Natural killer cell (primary cell): ENCODE measurements around the gene VPS45. TPM values are rescaled to one million over a fixed set of nuclear protein-coding genes. Genes with fewer than 3 reads are reported as not detected.

Source experiments
- ATAC-seq, 3 donors: fragments of 150-1000 bp in 2 of 3; fragments of 200-7000 bp in 1 of 3; cut with Tn5 transposase; 1 replicate in 1 of 3; 2 replicates in 2 of 3; pipeline ENCODE4 v1.10.0; 2021; ENCODE audit warnings: mild to moderate bottlenecking in 2 of 3, moderate library complexity in 2 of 3
- DNase-seq, 2 donors: peaks; one replicate each; pipeline versions ENCODE4 v3.0.0 to v3.0.0-alpha.2; 2013 to 2021; ENCODE audit warnings: mixed read lengths in 1 of 2
- H3K27ac ChIP-seq: one replicate; pipeline ENCODE4 v1.5.1; 2013; ENCODE audit warnings: mild to moderate bottlenecking, low read length
- H3K27me3 ChIP-seq: one replicate; pipeline ENCODE4 v1.6.1; 2013; ENCODE audit warnings: low read length; ENCODE audit not compliant: control insufficient read depth, insufficient read depth
- H3K36me3 ChIP-seq: one replicate; pipeline ENCODE4 v1.6.1; 2013; ENCODE audit warnings: low read length; ENCODE audit not compliant: control insufficient read depth, insufficient read depth
- H3K4me1 ChIP-seq: one replicate; pipeline ENCODE4 v1.6.1; 2013; ENCODE audit warnings: low read length; ENCODE audit not compliant: control insufficient read depth, insufficient read depth
- H3K4me3 ChIP-seq: one replicate; pipeline ENCODE4 v1.5.1; 2013; ENCODE audit warnings: low read length
- H3K9me3 ChIP-seq: one replicate; pipeline ENCODE4 v1.6.1; 2013; ENCODE audit warnings: low read length; ENCODE audit not compliant: control insufficient read depth, insufficient read depth
- H3K27ac Mint-ChIP-seq, 2 donors: one replicate each; pipeline ENCODE4 v1.8.0; 2022; ENCODE audit warnings: mild to moderate bottlenecking in 2 of 2, mixed read lengths in 2 of 2, moderate library complexity in 1 of 2
- H3K27me3 Mint-ChIP-seq, 2 donors: one replicate each; pipeline ENCODE4 v1.8.0; 2022; ENCODE audit warnings: low read depth in 2 of 2, mixed read lengths in 2 of 2
- H3K36me3 Mint-ChIP-seq: one replicate; pipeline ENCODE4 v1.8.0; 2022; ENCODE audit warnings: mixed read lengths
- H3K4me1 Mint-ChIP-seq, 2 donors: one replicate each; pipeline ENCODE4 v1.8.0; 2022; ENCODE audit warnings: mixed read lengths in 2 of 2
- H3K4me3 Mint-ChIP-seq: one replicate; pipeline ENCODE4 v1.8.0; 2022; ENCODE audit warnings: mild to moderate bottlenecking, moderate library complexity, mixed read lengths
- H3K9me3 Mint-ChIP-seq, 2 donors: one replicate each; pipeline ENCODE4 v1.8.0; 2022; ENCODE audit warnings: mixed read lengths in 2 of 2
- CTCF ChIP-seq: fragments of 200-600 bp; IDR thresholded peaks from one replicate; pipeline ENCODE4 v1.8.0; 2022; ENCODE audit warnings: antibody characterized with exemption
- WGBS: methylation state at CpG from one replicate; pipeline ENCODE4 v1.1.7; 2013; ENCODE audit warnings: missing lambda C conversion rate; ENCODE audit not compliant: insufficient coverage; 5-methylcytosine and 5-hydroxymethylcytosine counted together
- intact Hi-C: fragments of 100-400 bp; cut with micrococcal nuclease; formaldehyde crosslinking; loops from one replicate; pipeline ENCODE4 v1.14.2; 2022
- total RNA-seq, 4 donors: library from RNA; stranded (reverse); fragments of 120-200 nt in 1 of 4; gene quantifications; one replicate each; pipeline versions ENCODE4 v1.2.3 to v1.2.4, GENCODE V29; 2013 to 2022

The VPS45 gene
- total RNA-seq, 3 donors from 2014 or later (not counting 1 experiment from before 2014, with no cell fraction given) = 28.8 to 41.1 (median 33.0) TPM

DNA sequence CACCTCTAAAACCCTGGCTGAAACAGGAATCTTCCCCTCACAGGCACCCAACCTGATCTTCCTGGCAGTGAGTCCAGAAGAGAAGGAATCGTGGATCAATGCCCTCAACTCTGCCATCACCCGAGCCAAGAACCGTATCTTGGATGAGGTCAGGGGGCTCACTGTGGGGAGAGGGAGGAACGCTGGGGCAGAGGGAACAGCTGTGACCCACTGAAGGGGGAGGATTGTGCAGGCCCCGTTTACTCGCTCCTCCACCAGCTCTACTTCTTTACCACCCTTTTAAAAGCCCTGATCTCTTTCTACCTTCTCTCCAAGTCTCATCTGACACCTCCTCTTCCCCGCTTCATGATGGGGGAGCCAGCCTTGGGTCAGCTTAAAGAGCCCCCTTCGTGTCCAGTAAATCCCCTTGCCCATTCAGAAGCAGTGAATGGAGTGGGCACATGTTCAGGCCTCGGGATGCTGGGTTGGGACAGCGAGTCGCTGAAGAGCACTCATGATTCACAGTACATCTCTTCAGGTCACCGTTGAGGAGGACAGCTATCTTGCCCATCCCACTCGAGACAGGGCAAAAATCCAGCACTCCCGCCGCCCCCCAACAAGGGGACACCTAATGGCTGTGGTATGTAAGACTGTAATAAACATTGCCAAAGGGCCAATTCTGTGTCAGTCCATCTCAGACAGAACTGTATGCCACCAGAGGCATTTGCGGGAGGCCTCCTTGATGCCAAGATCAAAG lies 89.5 kb downstream of the VPS45 start:
- Histone ChIP-seq H3K36me3 (peaks cover 58% of the 10 kb centered on the region), H3K27ac (no peak overlapping the region), H3K9me3 (no peaks in the 10 kb centered on the region), H3K27me3 (no peaks in the 10 kb centered on the region), H3K4me1 (peaks cover 42% of the 10 kb centered on the region), H3K4me3 (no peak overlapping the region)
- peaks cover 9% of the 10 kb centered on the region for H3K36me3 Mint-ChIP-seq
- DNase-seq (no peak), ATAC-seq (no peak)
- peak overlapping the region in 1 of 2 donors; percentile 26 for H3K27ac Mint-ChIP-seq
- intact Hi-C loops = no loop called here
- no peaks in the 10 kb centered on the region for H3K27me3 Mint-ChIP-seq
- peaks cover 7 to 34% of the 10 kb centered on the region in 2 donors for H3K4me1 Mint-ChIP-seq
- WGBS = 93% methylated on average over 16 of the region's 16 CpGs
- H3K4me3 Mint-ChIP-seq = no peak overlapping the region
- no peak for TF ChIP-seq CTCF
- no peaks in the 10 kb centered on the region for H3K9me3 Mint-ChIP-seq

DNA sequence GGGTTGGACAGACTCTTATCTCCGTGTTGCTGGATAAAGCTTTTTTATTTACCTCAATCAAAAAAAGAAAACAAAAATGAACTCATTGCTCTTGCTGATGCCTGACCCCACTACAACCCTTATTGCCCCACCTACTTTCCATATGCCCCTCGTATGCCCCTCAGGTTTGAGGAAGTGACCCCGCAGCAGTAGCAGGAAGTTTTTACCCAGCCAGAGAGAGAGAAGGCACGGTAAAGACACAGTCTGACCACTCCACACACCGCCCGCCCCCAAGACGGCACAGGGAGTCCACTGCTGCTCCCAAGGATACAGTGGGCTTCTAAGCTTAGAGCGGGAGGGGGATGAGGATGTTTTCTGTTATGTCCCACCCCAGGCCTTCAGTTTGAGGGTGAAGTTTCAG lies 92.0 kb downstream of the VPS45 start:
- intact Hi-C loops = no loop called here
- no peak for ATAC-seq
- peak overlapping the region; percentile 83 for H3K27ac ChIP-seq
- Mint-ChIP-seq H3K9me3 (no peaks in the 10 kb centered on the region), H3K4me3 (no peak overlapping the region), H3K27me3 (no peaks in the 10 kb centered on the region), H3K36me3 (peaks cover 9% of the 10 kb centered on the region), H3K27ac (no peak overlapping the region), H3K4me1 (peaks cover 13 to 34% of the 10 kb centered on the region in 2 donors)
- 48% methylated on average over 8 of the region's 8 CpGs for whole genome bisulfite sequencing
- peaks cover 47% of the 10 kb centered on the region for H3K36me3 ChIP-seq
- H3K4me3 ChIP-seq = peak overlapping the region; percentile 1
- peaks cover 48% of the 10 kb centered on the region for H3K4me1 ChIP-seq
- no peak for TF ChIP-seq CTCF
- DNase-seq = no peak
- H3K9me3 ChIP-seq = no peaks in the 10 kb centered on the region
- H3K27me3 ChIP-seq = no peaks in the 10 kb centered on the region

DNA sequence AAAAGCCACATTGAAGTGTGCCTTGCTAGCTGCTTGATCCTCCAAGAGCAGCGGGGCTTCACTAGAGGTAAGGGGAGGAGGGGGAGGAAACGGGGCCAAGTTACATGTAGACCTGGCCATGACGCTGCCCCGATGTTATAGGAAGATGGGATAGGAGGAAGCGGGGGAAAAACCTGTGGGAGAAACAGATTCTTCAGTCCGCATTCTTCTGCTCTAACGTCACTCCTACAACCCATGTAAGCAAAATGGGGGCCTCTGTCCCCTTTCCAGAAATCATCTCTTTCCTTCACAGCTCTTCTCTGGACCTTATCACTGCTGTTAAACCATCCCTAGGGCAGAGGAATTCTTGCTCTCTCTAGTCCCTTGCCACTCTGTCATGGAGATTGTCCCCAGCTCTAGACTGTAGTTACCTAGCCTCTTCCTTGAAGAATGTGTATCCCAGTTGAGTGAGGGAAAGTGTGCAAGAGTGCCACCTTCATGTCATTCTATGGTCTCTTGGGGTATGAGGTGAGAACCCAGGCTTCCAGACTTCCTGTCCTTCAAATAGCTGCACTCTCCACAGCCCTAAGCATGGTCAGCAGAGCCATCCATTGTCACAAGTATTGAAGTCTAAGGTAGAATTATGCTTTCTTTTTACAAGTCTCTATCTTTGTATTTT lies 93.5 kb downstream of the VPS45 start:
- Histone ChIP-seq H3K9me3 (no peaks in the 10 kb centered on the region), H3K27ac (peak overlapping the region; percentile 81), H3K36me3 (peaks cover 35% of the 10 kb centered on the region), H3K27me3 (no peaks in the 10 kb centered on the region), H3K4me3 (peak overlapping the region; percentile 21), H3K4me1 (peaks cover 58% of the 10 kb centered on the region)
- ATAC-seq = no peak
- intact Hi-C loops = no loop called here
- DNase-seq = peak in 1 of 2 donors; percentile 28
- 52% methylated on average over 7 of the region's 7 CpGs for WGBS
- peak overlapping the region; percentile 14 to 33 for H3K27ac Mint-ChIP-seq
- H3K4me1 Mint-ChIP-seq = peaks cover 13 to 28% of the 10 kb centered on the region in 2 donors
- no peaks in the 10 kb centered on the region for H3K9me3 Mint-ChIP-seq
- TF ChIP-seq CTCF = no peak
- H3K27me3 Mint-ChIP-seq = no peaks in the 10 kb centered on the region
- peaks cover 9% of the 10 kb centered on the region for H3K36me3 Mint-ChIP-seq
- H3K4me3 Mint-ChIP-seq = no peak overlapping the region
